ENCODE data around the gene CHN1.

The CHN1 gene

GRCh38 chr2:174820361-174820760 is 184.8 kb downstream of the CHN1 start:
- CTCF ChIA-PET: no interaction called here
- H3K27ac Mint-ChIP-seq: no peak overlapping the region
- peaks cover 4% of the 10 kb centered on the region for H3K27me3 Mint-ChIP-seq
- no peak for DNase-seq
- no peaks in the 10 kb centered on the region for H3K9me3 Mint-ChIP-seq
- H3K4me1 Mint-ChIP-seq: no peaks in the 10 kb centered on the region
- no peak overlapping the region for H3K4me3 Mint-ChIP-seq
- H3K36me3 Mint-ChIP-seq: no peaks in the 10 kb centered on the region

GRCh38 chr2:174815526-174815925 is 189.7 kb downstream of the CHN1 start:
- no peak for DNase-seq
- H3K36me3 Mint-ChIP-seq: no peaks in the 10 kb centered on the region
- H3K27ac Mint-ChIP-seq: no peak overlapping the region
- no peaks in the 10 kb centered on the region for H3K4me1 Mint-ChIP-seq
- no peaks in the 10 kb centered on the region for H3K9me3 Mint-ChIP-seq
- no peaks in the 10 kb centered on the region for H3K27me3 Mint-ChIP-seq
- CTCF ChIA-PET: no interaction called here
- H3K4me3 Mint-ChIP-seq: no peak overlapping the region

GRCh38 chr2:174812037-174812436 is 193.1 kb downstream of the CHN1 start:
- Mint-ChIP-seq H3K4me3 (no peak overlapping the region), H3K36me3 (no peaks in the 10 kb centered on the region), H3K27me3 (no peaks in the 10 kb centered on the region), H3K27ac (no peak overlapping the region), H3K4me1 (no peaks in the 10 kb centered on the region), H3K9me3 (no peaks in the 10 kb centered on the region)
- CTCF ChIA-PET: no interaction called here
- DNase-seq: no peak

GRCh38 chr2:174807931-174808330 is 197.2 kb downstream of the CHN1 start:
- H3K36me3 Mint-ChIP-seq: no peaks in the 10 kb centered on the region
- H3K4me3 Mint-ChIP-seq: no peak overlapping the region
- no peaks in the 10 kb centered on the region for H3K4me1 Mint-ChIP-seq
- peaks cover 15% of the 10 kb centered on the region for H3K27me3 Mint-ChIP-seq
- no peaks in the 10 kb centered on the region for H3K9me3 Mint-ChIP-seq
- no peak overlapping the region for H3K27ac Mint-ChIP-seq
- DNase-seq: no peak
- CTCF ChIA-PET: no interaction called here

- DNase-seq: no peak
These were observed 199.4 kb downstream of the CHN1 start for GRCh38 chr2:174805803-174806202.

GRCh38 chr2:174802459-174802858 is 202.7 kb downstream of the CHN1 start:
- Mint-ChIP-seq H3K36me3 (no peaks in the 10 kb centered on the region), H3K4me1 (no peaks in the 10 kb centered on the region), H3K27me3 (peaks cover 15% of the 10 kb centered on the region), H3K9me3 (no peaks in the 10 kb centered on the region), H3K4me3 (no peak overlapping the region), H3K27ac (no peak overlapping the region)
- no peak for DNase-seq
- CTCF ChIA-PET: no interaction called here

More at GRCh38 chr2:174805803-174806202, 199.4 kb downstream of the CHN1 start:
- CTCF ChIA-PET: interaction anchor here (1.2 kb wide), 1 partner anchor 9 kb away, joined by 3 read pairs; no protein-coding TSS in a partner anchor
- Mint-ChIP-seq H3K27me3 (peaks cover 15% of the 10 kb centered on the region), H3K36me3 (no peaks in the 10 kb centered on the region), H3K4me1 (no peaks in the 10 kb centered on the region), H3K27ac (no peak overlapping the region), H3K9me3 (no peaks in the 10 kb centered on the region), H3K4me3 (no peak overlapping the region)

- Mint-ChIP-seq H3K4me3 (no peak overlapping the region), H3K27ac (no peak overlapping the region), H3K9me3 (no peaks in the 10 kb centered on the region), H3K36me3 (no peaks in the 10 kb centered on the region), H3K27me3 (peaks cover 9% of the 10 kb centered on the region), H3K4me1 (no peaks in the 10 kb centered on the region)
- DNase-seq: no peak
- CTCF ChIA-PET: interaction anchor here (1.0 kb wide), 1 partner anchor 24 kb away, joined by 3 read pairs; no protein-coding TSS in a partner anchor
These were observed 204.6 kb downstream of the CHN1 start for GRCh38 chr2:174800436-174801205.

GRCh38 chr2:174798801-174799200 is 206.4 kb downstream of the CHN1 start:
- CTCF ChIA-PET: interaction anchor here (1.4 kb wide), 1 partner anchor 27 kb away, joined by 3 read pairs; no protein-coding TSS in a partner anchor
- Mint-ChIP-seq H3K36me3 (no peaks in the 10 kb centered on the region), H3K4me3 (no peak overlapping the region), H3K4me1 (no peaks in the 10 kb centered on the region), H3K9me3 (no peaks in the 10 kb centered on the region), H3K27ac (no peak overlapping the region), H3K27me3 (peaks cover under 1% of the 10 kb centered on the region)
- no peak for DNase-seq

GRCh38 chr2:174797781-174798276 is 207.4 kb downstream of the CHN1 start:
- CTCF ChIA-PET: no interaction called here
- Mint-ChIP-seq H3K9me3 (no peaks in the 10 kb centered on the region), H3K27ac (no peak overlapping the region), H3K27me3 (no peaks in the 10 kb centered on the region), H3K36me3 (no peaks in the 10 kb centered on the region), H3K4me3 (no peak overlapping the region), H3K4me1 (no peaks in the 10 kb centered on the region)
- no peak for DNase-seq

GRCh38 chr2:174796319-174796771 is 208.8 kb downstream of the CHN1 start:
- Mint-ChIP-seq H3K27ac (no peak overlapping the region), H3K4me3 (no peak overlapping the region), H3K36me3 (no peaks in the 10 kb centered on the region), H3K27me3 (peaks cover 4% of the 10 kb centered on the region), H3K4me1 (no peaks in the 10 kb centered on the region), H3K9me3 (no peaks in the 10 kb centered on the region)
- CTCF ChIA-PET: interaction anchor here (0.8 to 1.3 kb wide), 3 partner anchors 9 to 23 kb away, joined by 3 read pairs; no protein-coding TSS in a partner anchor
- DNase-seq: no peak

GRCh38 chr2:174794851-174795374 is 210.3 kb downstream of the CHN1 start:
- no peaks in the 10 kb centered on the region for H3K4me1 Mint-ChIP-seq
- no peak overlapping the region for H3K4me3 Mint-ChIP-seq
- DNase-seq: no peak
- CTCF ChIA-PET: interaction anchor here (0.9 to 2.7 kb wide), 5 partner anchors 20 to 96 kb away, joined by 3 to 7 read pairs (median 4); no protein-coding TSS in a partner anchor
- H3K27ac Mint-ChIP-seq: no peak overlapping the region
- H3K9me3 Mint-ChIP-seq: no peaks in the 10 kb centered on the region
- H3K36me3 Mint-ChIP-seq: no peaks in the 10 kb centered on the region
- peaks cover 12% of the 10 kb centered on the region for H3K27me3 Mint-ChIP-seq

GRCh38 chr2:174792309-174793025 is 212.7 kb downstream of the CHN1 start:
- H3K4me3 Mint-ChIP-seq: no peak overlapping the region
- H3K36me3 Mint-ChIP-seq: no peaks in the 10 kb centered on the region
- no peaks in the 10 kb centered on the region for H3K9me3 Mint-ChIP-seq
- CTCF ChIA-PET: interaction anchor here (2.7 kb wide), 1 partner anchor 93 kb away, joined by 7 read pairs; no protein-coding TSS in a partner anchor
- no peak overlapping the region for H3K27ac Mint-ChIP-seq
- H3K27me3 Mint-ChIP-seq: peaks cover 12% of the 10 kb centered on the region
- peaks cover 12% of the 10 kb centered on the region for H3K4me1 Mint-ChIP-seq
- DNase-seq: no peak

- peaks cover 12% of the 10 kb centered on the region for H3K27me3 Mint-ChIP-seq
- H3K27ac Mint-ChIP-seq: no peak overlapping the region
- DNase-seq: no peak
- H3K4me1 Mint-ChIP-seq: peaks cover 12% of the 10 kb centered on the region
- no peaks in the 10 kb centered on the region for H3K36me3 Mint-ChIP-seq
- no peak overlapping the region for H3K4me3 Mint-ChIP-seq
- CTCF ChIA-PET: no interaction called here
- no peaks in the 10 kb centered on the region for H3K9me3 Mint-ChIP-seq
These were observed 213.4 kb downstream of the CHN1 start for GRCh38 chr2:174791746-174792280.

GRCh38 chr2:174791020-174791419 is 214.2 kb downstream of the CHN1 start:
- Mint-ChIP-seq H3K4me1 (peaks cover 12% of the 10 kb centered on the region), H3K36me3 (no peaks in the 10 kb centered on the region), H3K9me3 (no peaks in the 10 kb centered on the region), H3K27ac (no peak overlapping the region), H3K27me3 (peaks cover 12% of the 10 kb centered on the region), H3K4me3 (no peak overlapping the region)
- CTCF ChIA-PET: interaction anchor here (0.9 kb wide), 1 partner anchor 13 kb away, joined by 3 read pairs; no protein-coding TSS in a partner anchor
- DNase-seq: no peak

Data from activated naive CD4-positive, alpha-beta T cell treated with anti-CD3 and anti-CD28 coated beads, Interleukin-2, amount 10 ng/mL, durations not matched to agents 7 days and 5 days (primary cell).